ENCODE data around the gene CTXN1. TPM values are rescaled to one million over a fixed set of nuclear protein-coding genes. Genes with fewer than 3 reads are reported as not detected.

Gene CTXN1
- total RNA-seq, 1 experiment from 2014 or later, result 8.6 TPM

DNA sequence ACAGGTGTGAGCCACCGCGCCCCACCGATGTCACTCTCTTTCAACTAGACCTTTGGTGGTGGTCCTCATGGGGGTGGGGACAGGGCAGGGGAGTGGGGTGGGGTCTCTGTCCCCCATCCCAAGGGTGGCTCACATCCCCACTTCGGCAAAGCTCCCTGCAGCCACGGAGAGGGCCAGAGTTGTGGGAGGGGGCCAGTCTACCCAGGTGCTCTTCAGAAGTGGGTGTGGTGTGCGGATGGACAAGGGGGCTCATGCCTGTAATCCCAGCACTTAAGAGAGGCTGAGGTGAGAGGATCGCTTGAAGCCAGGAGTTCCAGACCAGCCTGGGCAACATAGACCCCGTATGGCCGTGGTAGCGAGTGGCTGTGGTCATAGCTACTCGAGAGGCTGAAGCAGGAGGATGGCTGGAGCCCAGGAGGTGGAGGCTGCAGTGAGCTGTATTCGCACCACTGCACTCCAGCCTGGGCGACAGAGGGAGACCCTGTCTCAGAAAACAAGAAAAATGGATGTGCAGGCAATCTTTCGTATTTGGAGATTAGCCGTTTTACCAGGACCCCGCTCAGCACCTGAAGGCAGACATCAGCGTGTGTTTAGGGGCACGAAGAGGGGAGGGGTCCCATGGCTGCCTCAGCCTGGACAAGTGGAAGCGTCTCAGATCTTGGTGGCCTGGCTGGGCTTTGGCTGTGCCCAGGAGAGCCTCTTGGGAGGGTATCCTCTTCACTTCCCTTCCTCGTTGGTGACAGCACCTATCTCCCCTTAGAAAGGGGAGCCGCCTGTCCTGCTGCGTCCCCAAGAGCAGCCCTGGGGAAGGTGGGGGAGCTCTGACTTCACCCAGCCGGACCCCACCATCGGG is 10.5 kb downstream of the CTXN1 start:
- DNase-seq (ENCODE audit: low spot score), result no peak

DNA sequence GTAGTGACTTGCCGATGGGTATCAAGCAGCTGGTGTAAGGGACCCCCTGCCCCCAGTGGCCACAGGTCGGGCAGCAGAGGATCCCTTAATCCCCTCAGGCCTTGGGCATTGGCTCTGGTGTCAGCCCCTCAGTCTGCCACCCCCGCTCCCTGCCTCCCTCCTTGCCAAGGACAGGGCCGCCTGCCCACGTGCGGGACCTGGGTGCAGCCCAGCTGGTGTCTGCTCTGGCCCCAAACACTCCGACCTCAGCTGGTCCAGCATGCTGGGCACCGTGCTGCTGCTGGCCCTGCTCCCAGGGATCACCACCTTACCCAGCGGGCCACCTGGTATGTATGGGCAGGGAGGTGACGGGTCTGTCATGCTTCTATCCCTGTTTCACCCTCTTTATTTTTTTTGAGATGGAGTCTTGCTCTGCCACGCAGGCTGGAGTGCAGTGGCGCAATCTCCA is 11.3 kb downstream of the CTXN1 start, which contains the start of gene TGFBR3L:
TGFBR3L (plus strand) TSS at position 233 of the 448 bp plus-strand sequence.
- no peak for DNase-seq (ENCODE audit: low spot score)

DNA sequence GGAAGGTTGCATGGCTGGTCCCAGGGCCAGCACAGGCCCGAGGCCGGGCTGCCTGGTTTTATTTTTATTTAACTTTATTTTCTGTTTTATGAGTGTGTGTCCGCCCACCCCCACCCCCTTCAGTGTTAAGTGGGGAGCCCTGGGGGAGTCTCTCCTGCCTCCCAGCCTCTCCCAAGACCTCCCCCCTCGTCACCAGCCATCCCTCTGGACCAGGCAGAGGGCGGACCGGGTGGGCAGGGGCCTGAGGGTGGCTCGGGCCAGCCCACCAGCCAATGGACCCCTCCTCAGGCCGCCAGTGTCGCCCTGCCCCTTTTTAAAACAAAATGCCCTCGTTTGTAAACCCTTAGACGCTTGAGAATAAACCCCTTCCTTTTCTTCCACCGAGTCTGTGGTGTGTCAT is 11.8 kb downstream of the CTXN1 start:
- no peak for DNase-seq (ENCODE audit: low spot score)

DNA sequence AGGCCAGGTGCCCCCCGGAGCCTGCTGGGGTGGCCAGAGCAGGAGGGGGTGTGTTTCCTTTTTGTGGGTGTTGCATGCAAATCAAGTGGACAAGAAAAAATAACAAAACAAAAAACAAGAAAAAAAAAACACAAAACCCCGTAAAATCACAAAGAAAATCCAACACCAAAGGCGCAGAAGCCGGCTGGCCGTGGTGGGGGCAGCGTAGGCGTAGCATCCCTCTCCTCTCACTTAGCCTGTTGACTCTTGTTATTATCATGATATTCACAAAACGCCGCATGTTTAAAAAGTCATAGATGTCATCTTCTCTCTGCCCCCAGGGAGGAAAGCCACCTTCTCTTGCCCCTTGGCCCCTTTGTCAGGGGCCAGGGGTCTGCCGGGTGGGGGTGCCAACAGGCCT is 12.3 kb downstream of the CTXN1 start:
- no peak for DNase-seq (ENCODE audit: low spot score)

DNA sequence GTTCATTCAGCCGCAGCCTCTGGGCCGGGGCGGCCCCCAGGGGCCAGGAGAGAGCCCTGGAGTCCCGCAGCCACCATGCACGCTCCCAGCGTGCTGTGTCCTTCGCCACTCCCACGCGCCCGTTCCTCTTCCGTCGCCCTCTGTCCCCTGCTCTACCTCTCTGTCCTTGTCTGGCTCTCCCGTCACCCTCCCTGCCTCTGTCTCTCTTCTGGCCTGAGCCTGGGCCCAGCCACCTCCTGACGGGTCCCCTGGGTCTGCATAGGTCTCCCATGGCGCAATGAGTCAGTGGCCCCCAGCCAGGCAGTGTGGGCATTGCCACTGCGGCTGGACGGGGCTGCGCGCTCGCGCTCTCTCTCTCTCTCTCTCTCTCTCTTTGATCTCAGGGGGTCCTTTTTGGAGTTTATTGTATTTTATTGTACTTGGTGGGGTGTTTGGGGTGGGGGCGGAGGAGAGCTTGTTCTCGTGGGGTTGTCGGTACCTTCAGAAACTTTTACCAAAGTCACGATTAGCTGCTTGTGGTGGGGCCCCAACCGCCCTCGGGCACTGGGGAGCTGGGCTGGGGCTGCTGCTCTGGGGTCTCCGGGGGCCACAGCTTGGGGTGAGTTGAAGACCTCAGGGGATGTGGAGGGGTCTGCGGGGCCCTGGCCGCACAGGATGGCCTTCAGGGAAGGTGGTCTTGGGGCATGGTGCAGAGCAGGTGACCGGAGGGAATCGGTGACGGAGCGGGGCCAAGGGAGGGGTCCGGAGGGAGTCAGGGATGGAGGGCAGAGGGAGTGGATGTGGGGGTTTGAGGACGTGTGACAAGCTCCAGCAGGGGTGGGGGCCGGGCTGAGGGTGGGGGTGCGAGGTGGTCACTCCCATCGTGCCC is 13.0 kb downstream of the CTXN1 start:
- DNase-seq (ENCODE audit: low spot score), result no peak

DNA sequence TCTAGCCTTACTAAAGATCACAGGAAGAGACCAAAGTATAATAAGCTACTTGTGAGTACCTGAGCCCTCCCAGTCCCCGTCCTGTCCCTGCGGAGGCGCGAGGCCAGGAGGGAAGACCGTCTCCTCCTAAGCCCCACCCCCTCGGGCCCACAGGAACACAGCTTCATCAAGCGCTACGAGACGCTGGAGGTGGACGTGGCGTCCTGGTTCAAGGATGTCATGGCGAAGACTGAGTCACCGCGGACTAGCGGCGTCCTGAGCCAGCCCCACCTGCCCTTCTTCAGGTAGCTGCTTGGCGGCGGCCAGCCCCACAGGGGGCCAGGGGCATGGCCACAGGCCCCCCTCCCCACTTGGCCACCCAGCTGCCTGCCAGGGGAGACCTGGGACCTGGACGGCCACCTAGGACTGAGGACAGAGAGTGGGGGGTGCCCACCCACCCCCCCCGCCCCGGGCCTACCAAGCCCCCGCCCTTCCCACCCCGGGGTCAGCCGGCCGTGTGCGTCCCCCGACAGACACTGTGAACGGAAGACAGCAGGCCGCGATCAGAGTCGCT is 13.7 kb downstream of the CTXN1 start:
- no peak for DNase-seq (ENCODE audit: low spot score)

DNA sequence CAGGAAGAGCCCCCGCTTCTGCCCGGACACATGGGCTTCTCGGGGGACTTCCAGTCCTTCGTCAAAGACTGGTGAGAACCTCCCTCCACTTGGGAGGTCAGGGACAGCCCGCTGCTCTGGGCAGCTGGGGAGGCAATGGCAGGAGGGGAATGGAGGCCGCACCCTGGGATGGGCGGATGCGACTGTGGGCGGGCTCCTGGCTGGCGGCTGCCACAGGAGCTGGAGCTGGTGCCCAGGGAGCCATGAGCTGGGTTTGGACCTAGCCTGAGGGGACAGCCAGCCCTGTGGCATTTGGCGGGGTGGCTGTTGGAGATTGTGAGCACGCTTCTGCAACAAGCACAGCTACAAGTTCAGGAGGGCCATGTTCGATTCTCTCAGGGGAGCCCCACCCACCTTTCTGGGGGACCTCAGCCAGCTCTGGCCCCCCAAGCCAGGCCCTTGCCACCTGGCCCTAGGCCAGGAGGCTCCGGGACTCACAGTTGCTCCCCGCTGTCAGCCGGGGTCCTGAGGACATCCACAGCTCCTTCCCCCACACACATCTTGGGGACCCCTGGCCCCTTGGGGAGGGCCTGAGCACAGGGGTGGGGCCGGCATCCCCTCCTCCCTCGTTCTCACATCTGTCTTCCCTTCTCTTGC is 14.3 kb downstream of the CTXN1 start:
- DNase-seq (ENCODE audit: low spot score), result no peak

DNA sequence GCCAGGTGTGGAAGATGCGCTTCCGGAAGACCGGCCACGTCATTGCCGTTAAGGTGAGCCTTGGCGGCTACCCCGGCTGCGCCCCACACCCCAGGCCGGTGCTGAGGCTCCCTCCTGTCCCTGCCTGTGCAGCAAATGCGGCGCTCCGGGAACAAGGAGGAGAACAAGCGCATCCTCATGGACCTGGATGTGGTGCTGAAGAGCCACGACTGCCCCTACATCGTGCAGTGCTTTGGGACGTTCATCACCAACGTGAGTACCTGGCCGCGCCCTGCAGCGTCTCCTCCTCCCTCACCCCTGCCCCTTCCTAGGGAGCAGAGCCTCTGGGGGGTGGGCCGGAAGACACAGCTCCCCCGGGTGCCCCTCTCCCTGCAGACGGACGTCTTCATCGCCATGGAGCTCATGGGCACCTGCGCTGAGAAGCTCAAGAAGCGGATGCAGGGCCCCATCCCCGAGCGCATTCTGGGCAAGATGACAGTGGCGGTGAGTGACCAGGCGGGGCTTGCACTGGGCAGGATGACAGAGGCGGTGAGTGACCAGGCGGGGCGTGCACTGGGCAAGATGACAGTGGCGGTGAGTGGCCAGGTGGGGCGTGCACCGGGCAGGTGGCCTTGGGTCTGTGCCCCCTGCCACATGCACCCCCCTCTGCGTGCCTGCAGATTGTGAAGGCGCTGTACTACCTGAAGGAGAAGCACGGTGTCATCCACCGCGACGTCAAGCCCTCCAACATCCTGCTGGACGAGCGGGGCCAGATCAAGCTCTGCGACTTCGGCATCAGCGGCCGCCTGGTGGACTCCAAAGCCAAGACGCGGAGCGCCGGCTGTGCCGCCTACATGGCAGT is 15.4 kb downstream of the CTXN1 start:
- DNase-seq (ENCODE audit: low spot score), result no peak

DNA sequence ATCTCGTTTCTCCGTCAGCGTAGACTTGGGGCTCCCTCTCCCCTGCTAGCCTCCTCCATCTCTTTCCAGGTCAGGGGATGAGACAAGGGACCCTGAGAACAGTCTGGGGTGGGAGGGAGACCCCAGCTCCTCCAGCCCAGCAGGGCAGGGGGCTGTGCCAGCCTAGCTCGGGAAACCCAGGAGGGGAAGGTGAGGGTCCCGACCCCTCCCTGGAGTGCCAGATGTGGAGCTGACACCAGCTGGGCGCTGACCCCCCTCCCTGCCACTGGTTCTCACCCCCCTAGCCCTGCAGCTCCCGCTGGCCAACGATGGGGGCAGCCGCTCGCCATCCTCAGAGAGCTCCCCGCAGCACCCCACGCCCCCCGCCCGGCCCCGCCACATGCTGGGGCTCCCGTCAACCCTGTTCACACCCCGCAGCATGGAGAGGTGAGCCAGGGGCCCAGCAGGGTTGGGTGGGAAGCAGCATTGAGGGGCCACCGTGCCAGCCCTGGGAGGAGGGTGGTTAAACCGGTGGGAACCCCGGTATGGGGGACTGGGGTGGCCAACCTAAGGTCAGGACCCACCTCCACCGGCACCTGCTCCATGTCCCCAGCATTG is 16.4 kb downstream of the CTXN1 start:
- no peak for DNase-seq (ENCODE audit: low spot score)

DNA sequence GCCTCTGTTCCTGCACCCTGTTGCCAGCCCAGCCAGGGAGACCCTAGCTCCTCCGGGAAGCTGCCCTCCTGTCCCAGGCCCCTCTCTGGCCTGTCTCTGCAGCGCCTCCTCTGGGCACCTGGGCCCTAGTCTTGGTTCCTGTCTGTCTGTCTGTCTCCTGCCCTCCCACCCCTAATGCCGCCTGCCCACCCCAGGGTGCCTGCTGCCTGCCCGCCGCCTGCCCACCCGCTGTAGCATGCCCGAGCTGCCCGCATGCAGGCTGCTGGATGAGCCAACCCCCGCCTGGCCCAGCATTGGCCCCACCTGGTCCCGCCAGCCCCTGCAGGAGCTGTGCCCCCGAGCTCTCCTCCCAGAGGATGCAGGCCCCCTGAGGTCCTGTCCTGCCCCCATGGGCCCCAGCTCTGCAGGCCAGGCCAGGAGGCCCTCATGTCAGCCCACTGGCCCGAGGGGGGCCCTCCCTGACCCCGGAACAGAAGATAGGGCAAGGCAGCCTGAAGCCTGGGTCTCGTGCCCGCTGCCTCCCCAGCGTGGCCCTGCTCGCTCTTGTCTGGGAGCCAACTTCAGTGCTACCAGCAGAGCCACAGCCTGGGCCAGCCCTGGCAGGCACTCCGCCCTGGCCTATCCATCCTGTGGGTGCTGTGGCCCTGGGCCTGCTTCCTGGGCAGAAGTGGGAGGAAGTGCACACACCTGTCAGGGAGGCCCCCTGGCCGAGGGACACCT is 17.0 kb downstream of the CTXN1 start:
- no peak for DNase-seq (ENCODE audit: low spot score)

DNA sequence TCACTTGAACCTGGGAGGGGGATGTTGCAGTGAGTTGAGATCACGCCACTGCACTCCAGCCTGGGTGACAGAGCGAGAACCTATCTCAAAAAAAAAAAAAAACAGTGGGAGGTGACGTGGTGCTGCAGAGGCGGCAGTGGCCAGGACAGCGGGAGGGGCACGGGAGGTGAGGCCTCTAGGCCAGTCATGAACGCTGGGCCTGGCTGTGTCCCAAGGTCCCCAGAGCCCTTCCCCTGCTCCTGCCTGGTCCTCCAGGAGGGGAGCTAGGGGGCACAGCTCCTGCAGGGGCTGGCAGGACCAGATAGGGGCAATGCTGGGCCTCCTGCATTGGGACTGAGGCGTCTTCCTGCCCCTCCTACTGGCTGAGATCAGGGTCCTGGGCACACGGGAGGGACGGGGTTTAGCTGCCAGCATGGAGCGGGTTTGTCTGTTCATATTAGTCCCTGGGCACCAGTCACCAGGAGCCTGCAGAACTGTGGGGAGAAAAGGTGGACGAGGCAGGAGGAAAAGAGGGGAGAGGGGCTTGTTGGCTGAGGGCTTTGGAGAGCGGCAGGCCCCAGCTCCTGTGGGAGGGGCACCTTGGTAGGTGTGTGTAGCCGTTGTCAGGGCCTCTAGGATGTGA is 17.7 kb downstream of the CTXN1 start:
- no peak for DNase-seq (ENCODE audit: low spot score)

DNA sequence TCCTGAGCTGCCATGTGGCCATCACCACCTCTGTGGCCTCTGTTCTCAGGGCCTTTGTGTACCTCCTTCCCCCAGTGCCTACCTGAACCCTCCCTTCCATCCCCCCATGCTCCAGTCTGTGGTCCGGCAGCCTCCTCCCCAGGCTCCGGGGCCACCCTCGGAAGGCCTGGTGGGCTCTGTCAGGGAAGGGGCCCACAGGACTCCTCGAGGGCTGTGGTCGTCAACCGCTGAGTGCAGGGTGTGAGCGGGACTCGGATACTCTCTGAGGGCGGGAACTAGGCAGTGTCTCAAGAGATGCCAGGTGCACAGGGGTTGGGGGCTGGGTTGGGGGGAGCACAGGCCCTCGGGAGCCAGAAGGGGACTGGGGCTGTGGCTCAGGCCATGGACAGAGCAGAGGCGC is 18.4 kb downstream of the CTXN1 start:
- DNase-seq (ENCODE audit: low spot score), result no peak

DNA sequence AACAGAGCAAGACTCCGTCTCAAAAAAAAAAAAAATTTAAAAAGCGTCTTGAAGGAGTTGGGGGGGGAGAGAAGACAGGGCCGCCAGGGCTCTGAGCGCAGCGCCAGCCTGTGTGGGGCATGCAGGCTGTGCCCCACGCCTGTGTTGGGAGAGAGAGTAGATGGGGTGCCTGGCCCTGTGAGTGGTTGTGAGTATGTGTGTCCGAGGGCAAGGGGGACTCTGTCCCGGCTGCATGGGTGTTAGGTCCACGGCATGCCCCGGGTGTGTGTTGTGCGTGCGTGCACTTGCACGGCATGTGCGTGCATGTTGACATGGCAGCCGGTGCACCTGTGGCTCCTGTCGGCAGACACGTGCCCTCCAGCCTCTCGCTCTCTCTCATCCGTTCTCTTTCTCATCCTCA is 18.8 kb downstream of the CTXN1 start:
- no peak for DNase-seq (ENCODE audit: low spot score)

DNA sequence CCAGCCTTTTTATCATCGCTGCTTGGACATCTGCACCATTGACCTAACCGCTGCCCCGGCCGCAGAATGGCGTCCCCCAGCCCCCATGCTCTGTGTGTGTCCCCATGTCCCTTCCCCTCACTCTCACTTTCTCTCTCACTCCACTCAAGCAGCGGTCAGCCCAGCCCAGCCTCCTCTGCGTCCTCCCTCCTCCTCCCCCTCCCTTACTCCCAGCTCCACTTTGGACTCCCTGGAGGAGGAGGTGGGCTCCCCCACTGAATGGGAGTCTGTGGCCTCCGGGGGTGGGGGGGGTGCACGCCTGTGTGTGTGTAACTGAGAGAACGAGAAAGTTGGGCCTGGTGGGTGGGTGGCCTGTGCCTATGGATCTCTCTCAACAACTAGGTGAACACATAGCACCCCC is 20.1 kb downstream of the CTXN1 start:
- no peak for DNase-seq (ENCODE audit: low spot score)

DNA sequence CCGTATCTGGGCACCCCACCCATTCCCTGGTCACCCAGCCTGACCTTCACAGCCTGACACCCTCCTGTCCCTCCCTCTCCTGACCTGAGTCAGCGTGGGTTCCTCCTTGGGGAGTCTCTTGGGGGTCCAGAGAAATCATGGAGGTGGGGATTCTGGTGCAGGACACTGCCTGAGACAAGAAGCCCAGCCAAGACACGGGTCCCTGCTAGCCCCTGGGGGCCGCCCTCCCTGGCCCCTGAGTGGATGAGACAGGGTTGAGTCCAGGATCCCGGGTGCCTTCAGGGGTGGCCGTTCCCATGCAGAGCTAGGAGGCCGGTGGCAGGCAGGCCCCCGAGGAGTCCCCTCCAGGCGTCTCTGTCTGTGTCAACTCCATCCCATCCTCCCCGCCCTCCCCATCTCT is 20.7 kb downstream of the CTXN1 start:
- no peak for DNase-seq (ENCODE audit: low spot score)

DNA sequence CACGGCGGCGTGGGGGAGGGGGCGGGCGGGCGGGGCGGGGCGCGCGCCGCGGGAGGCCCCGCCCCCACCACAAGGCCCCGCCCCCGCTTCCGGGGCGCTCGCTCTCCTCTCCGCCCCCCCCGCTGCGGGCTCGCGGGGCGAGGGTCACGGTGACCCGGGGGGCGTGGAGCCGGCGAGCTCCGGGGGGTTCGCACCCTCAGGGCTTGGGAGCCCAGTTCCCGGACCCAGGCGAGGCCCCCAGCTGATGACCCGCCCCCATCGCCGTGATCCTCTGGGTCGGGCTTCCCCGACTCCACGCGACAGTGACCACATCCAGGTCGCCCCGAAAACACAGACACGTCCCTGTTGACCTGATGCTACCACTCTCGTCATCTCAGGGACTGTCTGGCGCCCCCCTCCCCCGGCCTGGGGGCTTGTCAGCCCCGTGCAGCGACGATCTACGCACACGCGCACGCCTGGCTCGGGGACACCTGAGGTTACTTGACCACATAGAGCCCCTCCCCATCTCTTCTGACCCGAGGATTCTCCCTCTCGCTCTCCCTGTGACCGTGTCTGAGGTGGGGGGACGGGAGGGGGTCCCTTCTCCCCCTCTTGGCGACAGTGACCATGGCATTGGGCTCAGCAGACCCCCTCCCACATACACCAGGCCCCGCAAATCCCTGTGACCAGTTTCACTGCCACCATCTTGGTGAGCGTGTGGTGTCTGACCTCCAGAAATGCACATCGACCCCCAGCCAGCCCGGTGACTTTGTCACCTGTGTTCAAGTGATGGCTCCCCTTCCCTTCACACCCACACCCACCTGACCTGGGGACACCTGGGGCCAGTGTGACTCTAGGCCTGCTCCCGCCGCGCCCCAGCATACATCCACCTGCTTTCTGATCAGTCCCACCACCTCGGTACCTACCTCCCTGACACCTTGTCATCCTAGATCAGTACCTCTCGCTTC is 21.6 kb downstream of the CTXN1 start:
- no peak for DNase-seq (ENCODE audit: low spot score)

DNA sequence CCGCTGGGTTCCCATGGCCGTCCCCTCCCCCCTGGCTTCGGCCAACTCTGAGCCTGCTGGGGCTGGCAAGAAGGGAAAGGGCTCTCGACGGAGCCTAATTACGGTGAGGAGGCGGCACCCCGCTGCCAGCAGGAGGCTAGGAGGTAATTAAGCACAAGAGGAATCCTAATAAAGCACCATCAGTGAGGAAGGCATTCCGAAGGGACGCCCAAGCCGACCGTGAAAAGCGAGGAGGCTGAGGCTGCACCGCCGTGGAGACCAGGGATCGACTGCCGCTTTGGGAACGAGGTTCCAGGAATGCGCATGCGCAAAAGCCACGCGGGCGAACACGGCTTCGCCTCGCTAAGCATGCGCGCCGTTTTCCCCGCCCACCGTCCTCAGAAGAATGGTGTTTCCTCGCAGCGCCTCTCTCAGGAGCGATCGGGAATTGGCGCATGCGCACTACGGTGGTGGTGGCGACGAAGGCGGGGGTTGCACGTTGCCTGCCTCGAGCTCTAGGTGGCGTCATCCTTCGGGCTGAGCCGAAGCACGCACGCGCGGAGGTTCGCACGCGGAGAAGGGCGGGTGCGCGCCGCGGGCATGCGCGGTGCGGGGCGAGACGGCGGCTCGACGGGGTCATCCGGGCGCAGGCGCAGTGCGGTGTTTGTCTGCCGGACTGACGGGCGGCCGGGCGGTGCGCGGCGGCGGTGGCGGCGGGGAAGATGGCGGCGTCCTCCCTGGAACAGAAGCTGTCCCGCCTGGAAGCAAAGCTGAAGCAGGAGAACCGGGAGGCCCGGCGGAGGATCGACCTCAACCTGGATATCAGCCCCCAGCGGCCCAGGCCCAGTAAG is 22.5 kb downstream of the CTXN1 start, which contains the start of gene MAP2K7:
MAP2K7 (plus strand) TSS at position 634 of the 830 bp plus-strand sequence; CDS start at position 702, 68 bp downstream.
- DNase-seq (ENCODE audit: low spot score), result peak; percentile 98
